GM18951 (cell line): ENCODE results near the gene SEMA3G.

Experiments
- POLR2A ChIP-seq: IDR thresholded peaks from 4 replicates; pipeline ENCODE4 v1.6.1; 2011; ENCODE audit warnings: mild to moderate bottlenecking; ENCODE audit not compliant: insufficient read length, insufficient read depth; ENCODE audit errors: extremely low read depth
- in situ Hi-C: fragments of 300-500 bp; cut with MboI; formaldehyde crosslinking; loops from one replicate; pipeline ENCODE4 v1.12.0; 2022; ENCODE audit warnings: low sequenced_read_pairs, mixed read lengths, inconsistent platforms; ENCODE audit not compliant: unreplicated experiment

SEMA3G gene

GRCh38 chr3:52455283-52456168 lies 10.6 kb upstream of the SEMA3G start, which contains the start of gene NISCH:
NISCH (plus strand) TSS chr3:52455604; CDS start chr3:52455642, 38 bp downstream.
- in situ Hi-C loops, result no loop called here
- peak; percentile 91 for TF ChIP-seq POLR2A

GRCh38 chr3:52454938-52455282 lies 10.0 kb upstream of the SEMA3G start:
- no peak for TF ChIP-seq POLR2A
- in situ Hi-C loops, result no loop called here

- in situ Hi-C loops, result no loop called here
- no peak for TF ChIP-seq POLR2A
These were observed 9.5 kb upstream of the SEMA3G start for GRCh38 chr3:52454250-52454937.

- in situ Hi-C loops, result no loop called here
- TF ChIP-seq POLR2A, result no peak
These were observed 8.8 kb upstream of the SEMA3G start, which contains the start of gene TNNC1 for GRCh38 chr3:52453496-52454249. TNNC1 (minus strand) TSS chr3:52454041; CDS start chr3:52454015, 26 bp downstream.

- in situ Hi-C loops, result no loop called here
- no peak for TF ChIP-seq POLR2A
These were observed 7.8 kb upstream of the SEMA3G start for GRCh38 chr3:52452570-52453221.

- in situ Hi-C loops, result no loop called here
- no peak for TF ChIP-seq POLR2A
These were observed 7.2 kb upstream of the SEMA3G start for GRCh38 chr3:52452126-52452525.

- in situ Hi-C loops, result no loop called here
- TF ChIP-seq POLR2A, result no peak
These were observed 6.6 kb upstream of the SEMA3G start for GRCh38 chr3:52451237-52452083.

- no peak for TF ChIP-seq POLR2A
- in situ Hi-C loops, result no loop called here
These were observed 5.8 kb upstream of the SEMA3G start for GRCh38 chr3:52450489-52451236.

GRCh38 chr3:52447512-52448355 lies 2.8 kb upstream of the SEMA3G start:
- no peak for TF ChIP-seq POLR2A
- in situ Hi-C loops, result no loop called here

- no peak for TF ChIP-seq POLR2A
- in situ Hi-C loops, result no loop called here
These were observed 2.0 kb upstream of the SEMA3G start for GRCh38 chr3:52446631-52447511.
